Measurements from ENCODE around the gene CDK15. TPM values are rescaled to one million over a fixed set of nuclear protein-coding genes. Genes with fewer than 3 reads are reported as not detected.

CDK15 gene
- total and polyA plus RNA-seq, 2 donors (not counting 1 experiment from before 2014, with no cell fraction given): not detected

DNA sequence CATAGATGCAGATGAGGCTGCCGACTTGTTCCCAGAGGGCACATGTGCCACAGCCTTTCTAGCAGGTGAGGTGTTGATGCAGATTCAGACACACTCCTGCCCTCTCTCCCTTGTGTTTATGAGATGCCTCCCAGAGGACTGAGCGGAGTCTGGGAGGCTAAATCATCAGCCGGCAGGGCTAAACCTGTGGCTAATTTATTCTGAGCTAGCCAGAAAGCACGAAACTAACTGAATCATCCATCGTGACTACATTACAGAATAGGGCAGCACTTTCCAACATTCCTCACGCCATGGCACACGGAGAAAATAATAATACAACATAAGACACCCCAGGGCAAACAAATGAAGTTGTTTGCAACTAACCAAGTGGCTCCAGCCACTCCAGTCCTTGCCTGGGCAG, 125.6 kb downstream of the CDK15 start:
- Mint-ChIP-seq H3K4me1 (no peaks in the 10 kb centered on the region), H3K9me3 (ENCODE audit: insufficient read depth) (no peaks in the 10 kb centered on the region), H3K27me3 (peaks cover 39% of the 10 kb centered on the region), H3K27ac (no peak overlapping the region), H3K4me3 (no peak overlapping the region)
- ChIA-PET CTCF (no interaction called here), POLR2A (no interaction called here)
- Histone ChIP-seq H3K4me1 (ENCODE audit: control insufficient read depth in 2 of 2, insufficient read depth in 2 of 2, low read length in 2 of 2) (no peaks in the 10 kb centered on the region), H3K27me3 (replicated peaks in 1 of 4; ENCODE audit: control extremely low read depth in 1 of 4, control insufficient read depth in 3 of 4, insufficient read depth in 4 of 4, low read length in 3 of 4) (peaks cover 0 to 4% (median 2%) of the 10 kb centered on the region in 4 experiments), H4K20me1 (ENCODE audit: control insufficient read depth, insufficient read depth, low read length, poor library complexity, severe bottlenecking) (no peaks in the 10 kb centered on the region), H3K9me3 (ENCODE audit: control extremely low read depth in 1 of 3, control insufficient read depth in 2 of 3, insufficient read depth in 1 of 3, low read length in 2 of 3) (peaks cover 0 to 3% (median 0%) of the 10 kb centered on the region in 3 donors), H3K9ac (ENCODE audit: low read length) (no peak overlapping the region), H3K4me2 (replicated peaks; ENCODE audit: low read depth, low read length, poor library complexity, severe bottlenecking) (no peak overlapping the region), H3K36me3 (replicated peaks in 1 of 2; ENCODE audit: control extremely low read depth in 1 of 2, control insufficient read depth in 1 of 2, extremely low read depth in 1 of 2, insufficient read depth in 2 of 2, low read length in 1 of 2) (no peaks in the 10 kb centered on the region), H2AFZ (ENCODE audit: insufficient read depth, low read depth, low read length, poor library complexity, severe bottlenecking) (no peak overlapping the region), H3K27ac (ENCODE audit: low read length in 2 of 2) (no peak overlapping the region), H3K79me2 (ENCODE audit: control insufficient read depth, insufficient read depth, low read length) (no peaks in the 10 kb centered on the region), H3K4me3 (ENCODE audit: control extremely low read depth in 1 of 5, extremely low read depth in 1 of 5, insufficient read depth in 1 of 5, low read depth in 2 of 5, low read length in 4 of 5) (no peak overlapping the region)
- intact Hi-C loops (cut with micrococcal nuclease): no loop called here
- DNase-seq: no peak
- TF ChIP-seq EZH2 (IDR thresholded peaks at IDR 0.05; ENCODE audit: borderline replicate concordance, insufficient read depth, low read depth, low read length, poor library complexity, severe bottlenecking): no peak
- TF ChIP-seq, protein P1, sequence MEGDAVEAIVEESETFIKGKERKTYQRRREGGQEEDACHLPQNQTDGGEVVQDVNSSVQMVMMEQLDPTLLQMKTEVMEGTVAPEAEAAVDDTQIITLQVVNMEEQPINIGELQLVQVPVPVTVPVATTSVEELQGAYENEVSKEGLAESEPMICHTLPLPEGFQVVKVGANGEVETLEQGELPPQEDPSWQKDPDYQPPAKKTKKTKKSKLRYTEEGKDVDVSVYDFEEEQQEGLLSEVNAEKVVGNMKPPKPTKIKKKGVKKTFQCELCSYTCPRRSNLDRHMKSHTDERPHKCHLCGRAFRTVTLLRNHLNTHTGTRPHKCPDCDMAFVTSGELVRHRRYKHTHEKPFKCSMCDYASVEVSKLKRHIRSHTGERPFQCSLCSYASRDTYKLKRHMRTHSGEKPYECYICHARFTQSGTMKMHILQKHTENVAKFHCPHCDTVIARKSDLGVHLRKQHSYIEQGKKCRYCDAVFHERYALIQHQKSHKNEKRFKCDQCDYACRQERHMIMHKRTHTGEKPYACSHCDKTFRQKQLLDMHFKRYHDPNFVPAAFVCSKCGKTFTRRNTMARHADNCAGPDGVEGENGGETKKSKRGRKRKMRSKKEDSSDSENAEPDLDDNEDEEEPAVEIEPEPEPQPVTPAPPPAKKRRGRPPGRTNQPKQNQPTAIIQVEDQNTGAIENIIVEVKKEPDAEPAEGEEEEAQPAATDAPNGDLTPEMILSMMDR (IDR thresholded peaks at IDR 0.05): no peak
- no peak for ATAC-seq (ENCODE audit: low read depth)
- WGBS (ENCODE audit: insufficient coverage): 89% methylated on average over 5 of the region's 7 CpGs

DNA sequence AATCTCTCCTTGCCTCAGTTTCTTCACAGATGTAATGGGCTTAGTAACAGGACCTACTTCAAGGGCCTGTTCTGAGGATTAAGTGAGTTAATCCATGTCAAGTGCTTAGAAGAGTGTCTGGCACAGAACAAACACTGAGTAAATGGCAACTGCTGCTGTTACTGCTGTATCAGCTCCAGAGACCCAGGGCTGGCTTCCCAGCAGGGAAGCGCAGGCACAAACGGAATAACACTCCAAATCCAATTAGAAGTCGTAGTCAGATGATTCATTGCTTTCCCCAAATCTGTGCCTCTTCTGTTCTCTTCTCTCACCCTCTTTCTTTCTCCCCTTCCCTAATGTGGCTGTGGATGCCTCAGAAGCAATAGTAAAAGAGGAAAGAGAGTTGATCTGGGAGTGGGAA, 126.2 kb downstream of the CDK15 start:
- Mint-ChIP-seq H3K27me3 (peaks cover 38% of the 10 kb centered on the region), H3K4me1 (no peaks in the 10 kb centered on the region), H3K4me3 (no peak overlapping the region), H3K9me3 (ENCODE audit: insufficient read depth) (no peaks in the 10 kb centered on the region), H3K27ac (no peak overlapping the region)
- Histone ChIP-seq H3K36me3 (replicated peaks in 1 of 2; ENCODE audit: control extremely low read depth in 1 of 2, control insufficient read depth in 1 of 2, extremely low read depth in 1 of 2, insufficient read depth in 2 of 2, low read length in 1 of 2) (no peaks in the 10 kb centered on the region), H3K9ac (ENCODE audit: low read length) (no peak overlapping the region), H3K79me2 (ENCODE audit: control insufficient read depth, insufficient read depth, low read length) (no peaks in the 10 kb centered on the region), H3K27ac (ENCODE audit: low read length in 2 of 2) (no peak overlapping the region), H3K4me2 (replicated peaks; ENCODE audit: low read depth, low read length, poor library complexity, severe bottlenecking) (no peak overlapping the region), H3K27me3 (replicated peaks in 1 of 4; ENCODE audit: control extremely low read depth in 1 of 4, control insufficient read depth in 3 of 4, insufficient read depth in 4 of 4, low read length in 3 of 4) (peaks cover 0 to 4% (median 2%) of the 10 kb centered on the region in 4 experiments), H3K4me1 (ENCODE audit: control insufficient read depth in 2 of 2, insufficient read depth in 2 of 2, low read length in 2 of 2) (no peaks in the 10 kb centered on the region), H4K20me1 (ENCODE audit: control insufficient read depth, insufficient read depth, low read length, poor library complexity, severe bottlenecking) (no peaks in the 10 kb centered on the region), H2AFZ (ENCODE audit: insufficient read depth, low read depth, low read length, poor library complexity, severe bottlenecking) (no peak overlapping the region), H3K9me3 (ENCODE audit: control extremely low read depth in 1 of 3, control insufficient read depth in 2 of 3, insufficient read depth in 1 of 3, low read length in 2 of 3) (peaks cover 0 to 3% (median 0%) of the 10 kb centered on the region in 3 donors), H3K4me3 (ENCODE audit: control extremely low read depth in 1 of 5, extremely low read depth in 1 of 5, insufficient read depth in 1 of 5, low read depth in 2 of 5, low read length in 4 of 5) (no peak overlapping the region)
- intact Hi-C loops (cut with micrococcal nuclease): no loop called here
- ChIA-PET POLR2A (no interaction called here), CTCF (no interaction called here)
- DNase-seq (no peak), ATAC-seq (ENCODE audit: low read depth) (no peak)
- WGBS (ENCODE audit: insufficient coverage): no CpG with 5 or more reads among the region's 3 CpGs
- TF ChIP-seq, protein P1 (IDR thresholded peaks at IDR 0.05): no peak
- TF ChIP-seq EZH2 (IDR thresholded peaks at IDR 0.05; ENCODE audit: borderline replicate concordance, insufficient read depth, low read depth, low read length, poor library complexity, severe bottlenecking): no peak

Data from B cell (primary cell).